Testis (tissue), 3 donors: Measurements from ENCODE around the gene IFIT1B. TPM values are rescaled to one million over a fixed set of nuclear protein-coding genes. Genes with fewer than 3 reads are reported as not detected.
A peak's percentile ranks its signal among the peaks of the same experiment; 100 is the strongest.

ENCODE experiments used
- DNase-seq: peaks from one replicate; pipeline ENCODE4 v3.0.0-alpha.2; 2019
- H3K27ac ChIP-seq, 2 donors: fragments of 200-600 bp; sonication (generic); one replicate each; pipeline ENCODE4 v1.5.1; 2019
- H3K27me3 ChIP-seq: fragments of 200-600 bp; sonication (generic); one replicate; pipeline ENCODE4 v1.5.1; 2019
- H3K36me3 ChIP-seq: fragments of 200-600 bp; sonication (generic); one replicate; pipeline ENCODE4 v1.5.1; 2017; ENCODE audit warnings: low read depth; ENCODE audit errors: missing control alignments
- H3K4me1 ChIP-seq: fragments of 200-600 bp; sonication (generic); one replicate; pipeline ENCODE4 v1.5.1; 2019
- H3K4me3 ChIP-seq, 2 donors: fragments of 200-600 bp; sonication (generic); one replicate each; pipeline ENCODE4 v1.5.1; 2017 to 2019
- H3K9me3 ChIP-seq: fragments of 200-600 bp; sonication (generic); one replicate; pipeline ENCODE4 v1.5.1; 2017
- CTCF ChIP-seq, 3 experiments: fragments of 450-650 bp in 2 of 3; fragments of 200-600 bp in 1 of 3; sonication (generic) in 1 of 3; IDR thresholded peaks; one replicate each; pipeline ENCODE4 v1.5.1; 2016 to 2019; ENCODE audit warnings: antibody characterized with exemption in 3 of 3, mild to moderate bottlenecking in 2 of 3, moderate library complexity in 1 of 3
- POLR2A ChIP-seq: fragments of 450-650 bp; IDR thresholded peaks from one replicate; pipeline ENCODE4 v1.6.1; 2017; ENCODE audit warnings: antibody characterized with exemption, mild to moderate bottlenecking, moderate library complexity
- WGBS, 2 donors: methylation state at CpG; one replicate each; pipeline ENCODE4 v1.1.5; 2018; 5-methylcytosine and 5-hydroxymethylcytosine counted together
- intact Hi-C: fragments of 100-400 bp; cut with DNase I; formaldehyde crosslinking; loops from one replicate; pipeline ENCODE4 v1.15.1; 2023; ENCODE audit warnings: low total_unique reads
- polyA plus RNA-seq: library from polyadenylated mRNA; stranded (reverse); fragments of 350-450 nt; fragmentation: Illumina TruSeq; extraction: RNeasy Lipid Tissue Mini Kit (QIAGEN cat#74804); gene quantifications from one replicate; pipeline ENCODE4 v1.2.3, GENCODE V29; 2014; ENCODE audit warnings: low read depth, low replicate concordance; ENCODE audit not compliant: insufficient read depth
- total RNA-seq, 2 donors: library from RNA; depleted of rRNA; stranded (reverse); fragments of >200 nt; gene quantifications; one replicate each; pipeline ENCODE4 v1.2.3, GENCODE V29; 2016

IFIT1B gene
- total and polyA plus RNA-seq, 3 donors from 2014 or later, result not detected

GRCh38 chr10:89419548-89419947 lies 41.7 kb downstream of the IFIT1B start:
- H3K4me1 ChIP-seq, result peaks cover 6% of the 10 kb centered on the region
- DNase-seq, result no peak
- H3K27ac ChIP-seq, result no peak overlapping the region
- TF ChIP-seq CTCF (IDR thresholded peaks at IDR 0.05) (peak in 1 of 3 experiments; percentile 46), POLR2A (no peak)
- H3K4me3 ChIP-seq, result no peak overlapping the region
- no peaks in the 10 kb centered on the region for H3K36me3 ChIP-seq
- H3K9me3 ChIP-seq, result no peaks in the 10 kb centered on the region
- intact Hi-C loops, result no loop called here
- WGBS, 2 donors, result 57 to 64% methylated on average over 3 of the region's 3 CpGs
- no peaks in the 10 kb centered on the region for H3K27me3 ChIP-seq

DNA sequence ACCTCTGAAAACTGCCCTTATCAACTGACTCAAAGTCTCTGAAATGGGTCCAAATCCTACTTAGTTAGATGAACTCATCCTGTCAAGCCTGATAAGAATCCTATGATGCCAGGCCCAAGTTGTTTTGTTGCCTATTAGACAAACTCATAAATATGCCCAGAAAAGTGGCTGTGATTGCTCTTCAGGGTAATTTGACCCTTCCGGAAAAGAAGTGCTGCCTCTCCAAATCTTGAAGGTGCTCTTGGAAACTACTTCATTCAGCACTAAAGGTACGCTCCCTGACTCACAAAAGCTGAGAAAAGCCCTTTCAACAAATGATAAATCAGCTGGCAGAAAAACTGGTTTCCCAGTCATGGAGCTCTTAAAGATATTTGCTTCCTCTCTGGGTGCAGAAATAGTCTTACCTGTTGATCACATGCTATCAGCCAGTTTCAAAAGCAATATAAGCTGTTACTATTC lies 43.2 kb downstream of the IFIT1B start:
- Histone ChIP-seq H3K27me3 (no peaks in the 10 kb centered on the region), H3K27ac (no peak overlapping the region)
- no peak for DNase-seq

GRCh38 chr10:89425000-89425399 lies 47.1 kb downstream of the IFIT1B start:
- intact Hi-C loops, result loop anchor here (10.0 kb wide), 1 partner anchor 130 kb away; no protein-coding TSS in a partner anchor
- TF ChIP-seq CTCF (IDR thresholded peaks at IDR 0.05) (no peak), POLR2A (no peak)
- Histone ChIP-seq H3K4me3 (no peak overlapping the region), H3K4me1 (no peaks in the 10 kb centered on the region), H3K27me3 (no peaks in the 10 kb centered on the region), H3K27ac (no peak overlapping the region), H3K9me3 (no peaks in the 10 kb centered on the region), H3K36me3 (no peaks in the 10 kb centered on the region)
- WGBS, 2 donors, result 79 to 91% methylated on average over 5 of the region's 5 CpGs
- no peak for DNase-seq

More for the DNA sequence above, 43.2 kb downstream of the IFIT1B start:
- intact Hi-C loops, result loop anchor here (10.0 kb wide), 1 partner anchor 134 kb away; no protein-coding TSS in a partner anchor
- Histone ChIP-seq H3K9me3 (no peaks in the 10 kb centered on the region), H3K4me3 (no peak overlapping the region), H3K4me1 (peaks cover 6% of the 10 kb centered on the region), H3K36me3 (no peaks in the 10 kb centered on the region)
- TF ChIP-seq POLR2A, result no peak
- TF ChIP-seq CTCF (IDR thresholded peaks at IDR 0.05), result no peak
- WGBS, 2 donors, result 97 to 98% methylated on average over 2 of the region's 2 CpGs

- no peaks in the 10 kb centered on the region for H3K4me1 ChIP-seq
- H3K4me3 ChIP-seq, result no peak overlapping the region
- no peaks in the 10 kb centered on the region for H3K9me3 ChIP-seq
- no peak for DNase-seq
- WGBS, 2 donors, result 58 to 63% methylated on average over 4 to 5 of the region's 5 CpGs
- no peak overlapping the region for H3K27ac ChIP-seq
- TF ChIP-seq CTCF (IDR thresholded peaks at IDR 0.05), result peak; percentile 63 to 75 (median 75)
- no peak for TF ChIP-seq POLR2A
- no peaks in the 10 kb centered on the region for H3K27me3 ChIP-seq
- intact Hi-C loops, result loop anchor here (10.0 kb wide), 1 partner anchor 128 kb away; no protein-coding TSS in a partner anchor
- no peaks in the 10 kb centered on the region for H3K36me3 ChIP-seq
Observed at GRCh38 chr10:89426230-89426868, 48.5 kb downstream of the IFIT1B start.

- intact Hi-C loops, result loop anchor here (10.0 kb wide), 1 partner anchor 127 kb away; no protein-coding TSS in a partner anchor
- Histone ChIP-seq H3K4me3 (no peak overlapping the region), H3K27ac (no peak overlapping the region), H3K4me1 (no peaks in the 10 kb centered on the region), H3K36me3 (no peaks in the 10 kb centered on the region), H3K27me3 (no peaks in the 10 kb centered on the region), H3K9me3 (no peaks in the 10 kb centered on the region)
- DNase-seq, result no peak
- WGBS, 2 donors, result 79 to 93% methylated on average over 4 of the region's 4 CpGs
- TF ChIP-seq CTCF (IDR thresholded peaks at IDR 0.05), result no peak
- TF ChIP-seq POLR2A, result no peak
Observed at GRCh38 chr10:89427629-89428028, 49.8 kb downstream of the IFIT1B start.
